ENCODE results near the gene DPP6.
"Not testable (repeated sequence)": the region's sequence is repeated elsewhere in the genome, so short reads cannot be mapped to it uniquely, and the experiment has no call there.

Gene DPP6

GRCh38 chr7:154051643-154052529, at the start of gene DPP6:
Gene DPP6, plus strand, starts transcription at chr7:154052398.
- not testable (repeated sequence) for DNase-seq (ENCODE audit: low read depth, low spot score)

- DNase-seq (ENCODE audit: low read depth, low spot score), result not testable (repeated sequence)
Observed at GRCh38 chr7:154009423-154009911, 42.7 kb upstream of the DPP6 start.

DNA sequence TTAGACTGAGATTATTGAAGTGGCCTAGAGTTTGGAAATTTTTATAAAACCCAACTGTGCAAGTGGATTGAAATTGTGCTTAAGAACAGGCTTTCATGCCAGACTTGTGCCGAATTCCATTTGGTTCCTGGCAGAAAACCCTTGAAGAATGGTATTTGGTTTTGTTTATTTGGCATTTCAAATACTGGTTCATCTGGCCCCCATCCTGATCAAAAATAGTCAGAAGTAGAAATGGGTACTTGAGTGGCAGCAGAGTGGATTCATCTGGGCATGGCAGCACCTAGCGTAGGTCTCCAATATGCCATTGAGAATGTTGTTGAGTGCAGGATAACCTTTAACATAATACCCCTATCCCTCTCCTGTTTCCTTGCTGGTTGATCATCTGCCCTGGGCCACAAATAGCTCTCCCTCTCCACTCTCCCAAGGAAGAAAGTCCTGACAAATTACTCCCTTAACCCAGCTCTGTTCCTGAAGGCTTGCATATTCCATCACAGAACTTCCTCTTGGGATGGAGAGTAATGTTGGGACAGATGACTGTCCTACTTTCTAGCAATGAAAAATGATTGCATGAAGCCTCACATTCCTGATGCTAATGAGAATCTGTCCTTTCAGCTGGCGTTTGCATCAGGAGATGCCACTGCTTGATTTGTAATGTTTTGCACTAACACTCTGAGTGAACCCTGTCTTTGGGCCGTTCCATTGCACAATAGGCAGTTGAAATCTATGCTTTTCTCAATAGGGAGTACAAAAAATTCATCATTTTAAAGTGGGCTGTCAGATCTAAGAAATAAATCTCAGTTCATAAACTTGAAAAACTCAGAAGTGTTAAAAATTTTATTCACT, 41.3 kb upstream of the DPP6 start:
- DNase-seq (ENCODE audit: low read depth, low spot score), result not testable (repeated sequence)

GRCh38 chr7:154012800-154013199, 39.4 kb upstream of the DPP6 start:
- not testable (repeated sequence) for DNase-seq (ENCODE audit: low read depth, low spot score)

- not testable (repeated sequence) for DNase-seq (ENCODE audit: low read depth, low spot score)
Observed at GRCh38 chr7:154015636-154016035, 36.6 kb upstream of the DPP6 start.

GRCh38 chr7:154018354-154018753, 33.8 kb upstream of the DPP6 start:
- not testable (repeated sequence) for DNase-seq (ENCODE audit: low read depth, low spot score)

- DNase-seq (ENCODE audit: low read depth, low spot score), result not testable (repeated sequence)
Observed at GRCh38 chr7:154027805-154028204, 24.4 kb upstream of the DPP6 start.

DNA sequence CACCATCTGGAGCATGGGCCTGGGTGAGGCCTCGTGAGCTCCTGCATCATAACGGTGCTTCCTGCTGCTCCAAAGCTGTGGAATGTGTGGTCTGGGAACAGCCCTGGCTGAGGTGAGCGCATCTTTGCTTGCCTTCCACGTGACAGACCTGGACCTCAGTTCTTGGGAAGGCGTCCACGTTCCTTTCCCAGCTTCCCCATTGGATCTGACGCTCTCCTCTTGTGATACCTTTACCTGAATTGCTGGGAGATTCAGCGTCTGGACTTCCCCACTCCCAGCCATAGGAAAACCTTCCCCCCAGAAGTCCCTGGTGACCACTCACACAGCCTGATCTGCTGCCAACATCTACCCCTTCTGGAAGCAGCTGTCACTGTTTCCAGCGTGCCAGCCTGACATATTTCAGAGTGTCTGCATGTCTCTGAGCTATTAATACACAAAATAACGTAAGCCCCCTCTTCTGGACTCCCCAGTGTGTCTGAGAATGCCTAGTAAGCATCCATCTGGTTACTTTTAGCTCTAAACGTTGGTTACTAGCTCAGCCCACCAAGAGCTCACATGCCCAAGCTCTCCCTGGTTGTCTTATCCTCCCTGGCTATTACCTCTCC, 21.6 kb upstream of the DPP6 start:
- not testable (repeated sequence) for DNase-seq (ENCODE audit: low read depth, low spot score)

DNA sequence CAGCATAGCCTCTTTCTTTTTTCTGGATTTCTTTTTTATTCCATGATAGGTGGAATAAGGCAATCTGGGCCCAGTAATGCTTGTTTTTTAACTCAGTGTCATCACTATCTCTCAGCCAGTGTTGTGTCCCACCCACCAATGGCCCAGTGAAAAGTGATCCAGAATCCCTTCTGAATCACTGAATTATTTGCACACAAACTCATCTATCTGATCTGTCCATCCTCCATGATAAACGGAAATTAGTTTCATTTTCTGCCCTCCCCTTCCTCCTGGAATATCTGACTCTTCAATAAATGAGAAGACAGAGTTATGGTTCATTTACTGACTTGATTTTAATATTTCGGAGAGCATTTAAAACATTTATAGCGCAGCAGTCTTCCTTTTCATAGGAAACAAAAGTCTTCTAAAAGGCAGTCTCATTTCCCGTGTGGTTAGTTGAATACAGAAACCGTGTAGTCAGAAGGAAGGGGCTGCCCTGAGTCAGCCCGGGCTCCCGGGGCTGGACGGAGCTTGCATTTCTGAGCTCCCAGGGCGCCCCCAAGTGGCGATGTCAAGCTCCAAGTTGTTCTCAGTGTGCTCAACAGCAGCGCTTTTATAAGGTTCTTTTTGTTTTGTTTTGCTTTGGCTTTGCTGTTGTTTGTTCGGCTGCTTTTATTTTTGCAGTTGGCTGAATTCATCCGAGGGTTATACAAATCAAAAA, 12.6 kb upstream of the DPP6 start:
- not testable (repeated sequence) for DNase-seq (ENCODE audit: low read depth, low spot score)

DNA sequence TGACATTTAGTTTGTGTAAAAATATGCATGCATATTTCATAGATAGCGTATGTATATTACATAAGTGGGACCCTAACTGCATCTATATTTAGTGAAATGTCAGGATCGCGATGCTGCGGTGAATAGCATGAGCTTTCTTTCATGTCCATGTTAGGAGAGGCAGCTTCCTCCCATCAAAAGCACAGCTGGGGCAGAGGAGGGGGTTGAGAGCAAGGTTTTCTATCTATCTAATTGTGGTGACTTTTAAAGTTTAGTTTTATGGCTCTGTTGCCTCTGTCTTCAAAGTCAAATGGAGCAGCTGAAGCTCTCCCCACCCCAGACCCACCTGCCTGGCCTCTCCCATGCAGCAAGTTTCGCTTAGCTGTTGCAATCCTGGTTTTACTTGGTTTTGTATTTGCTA, 1.8 kb upstream of the DPP6 start:
- DNase-seq (ENCODE audit: low read depth, low spot score), result not testable (repeated sequence)

- not testable (repeated sequence) for DNase-seq (ENCODE audit: low read depth, low spot score)
Observed at GRCh38 chr7:154051006-154051642, 1.1 kb upstream of the DPP6 start.

- not testable (repeated sequence) for DNase-seq (ENCODE audit: low read depth, low spot score)
Observed at GRCh38 chr7:154052530-154053252, 493 bp downstream of the DPP6 start.

DNA sequence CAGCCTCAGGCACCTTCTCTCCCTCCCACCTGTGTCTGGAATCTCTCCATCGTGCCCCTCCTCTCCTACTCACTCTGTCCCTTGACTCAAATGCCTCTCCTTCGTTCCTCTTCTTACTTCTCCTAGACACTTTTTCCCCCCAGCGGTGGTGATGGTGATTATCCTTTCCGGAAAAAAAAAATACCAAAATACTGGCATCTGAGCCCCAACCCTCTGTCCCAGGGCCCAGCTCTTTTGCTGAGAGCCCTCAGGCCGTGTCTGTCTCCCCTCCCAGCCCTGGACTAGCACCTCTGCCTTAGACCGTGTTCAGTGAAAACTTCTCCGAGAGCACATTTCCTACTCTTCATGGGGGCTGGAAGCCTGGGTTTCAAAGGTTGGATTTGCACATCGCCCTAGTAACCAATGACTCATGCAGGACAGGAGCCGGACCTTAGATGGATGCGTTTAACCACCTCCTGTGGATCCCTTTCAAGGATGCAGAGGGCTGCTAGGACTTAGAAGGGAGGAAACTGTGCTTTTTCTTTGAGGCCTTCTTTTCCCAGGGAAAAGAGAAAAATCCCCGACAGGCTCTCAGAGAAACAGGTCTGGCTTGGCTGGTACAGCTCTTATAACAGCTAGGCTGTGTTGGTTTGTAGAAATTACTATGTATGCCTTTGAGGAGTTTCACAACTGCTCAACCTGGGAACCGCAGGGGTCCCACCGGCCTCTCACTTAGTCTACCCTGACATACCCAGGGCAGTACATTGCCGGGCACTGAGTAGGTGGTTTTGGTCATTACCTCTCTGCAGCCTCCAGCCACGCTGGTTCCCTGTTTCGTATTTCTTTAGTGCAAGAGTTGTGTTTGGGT, 1.5 kb downstream of the DPP6 start:
- not testable (repeated sequence) for DNase-seq (ENCODE audit: low read depth, low spot score)

GRCh38 chr7:154054664-154055063, 2.5 kb downstream of the DPP6 start:
- not testable (repeated sequence) for DNase-seq (ENCODE audit: low read depth, low spot score)

- DNase-seq (ENCODE audit: low read depth, low spot score), result not testable (repeated sequence)
Observed at GRCh38 chr7:154055491-154056106, 3.4 kb downstream of the DPP6 start.

DNA sequence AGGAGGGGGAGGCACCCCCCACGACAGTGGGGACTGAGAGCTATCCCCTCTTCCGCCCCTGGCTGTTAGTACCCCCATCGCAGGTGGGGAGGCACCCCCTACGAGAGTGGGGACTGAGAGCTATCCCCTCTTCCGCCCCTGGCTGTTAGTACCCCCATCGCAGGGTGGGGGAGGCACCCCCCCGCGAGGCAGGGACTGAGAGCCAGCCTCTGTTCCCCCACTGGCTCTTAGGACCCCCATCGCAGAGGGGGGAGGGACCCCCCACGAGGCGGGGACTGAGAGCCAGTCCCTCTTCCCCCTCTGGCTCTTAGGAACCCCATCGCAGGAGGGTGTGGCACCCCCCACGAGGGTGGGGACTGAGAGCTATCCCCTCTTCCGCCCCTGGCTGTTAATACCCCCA, 6.6 kb downstream of the DPP6 start:
- DNase-seq (ENCODE audit: low read depth, low spot score), result not testable (repeated sequence)

GRCh38 chr7:154060551-154060950, 8.4 kb downstream of the DPP6 start:
- not testable (repeated sequence) for DNase-seq (ENCODE audit: low read depth, low spot score)

DNA sequence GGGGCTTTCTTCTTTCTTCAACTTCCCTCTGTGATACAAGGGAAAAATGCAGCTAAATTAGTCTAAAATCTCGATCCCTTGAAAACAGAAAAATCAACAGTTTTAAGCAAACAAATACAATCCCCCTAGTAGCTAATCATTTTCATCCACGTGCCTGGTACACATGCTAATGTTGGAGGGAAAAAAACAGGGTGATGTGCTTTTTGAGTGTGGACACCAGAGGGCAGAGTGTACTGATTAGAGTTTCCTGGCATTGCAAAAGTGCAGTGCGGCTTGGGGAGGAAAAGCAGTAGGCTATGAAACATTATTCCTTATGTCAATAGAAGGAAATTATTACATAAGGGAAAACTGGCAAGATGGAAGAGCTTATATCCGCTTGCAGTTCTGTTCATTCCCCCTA, 19.6 kb downstream of the DPP6 start:
- DNase-seq (ENCODE audit: low read depth, low spot score), result not testable (repeated sequence)
